Body of pancreas (tissue), 4 donors: ENCODE data around the gene SIK3. TPM values are rescaled to one million over a fixed set of nuclear protein-coding genes. Genes with fewer than 3 reads are reported as not detected.

Source experiments
- ATAC-seq: fragments of 150-250 bp; one replicate; pipeline ENCODE4 v1.9.1; 2016
- DNase-seq, 4 donors: peaks; one replicate each; pipeline ENCODE4 v3.0.0-alpha.2; 2019
- H3K27ac ChIP-seq, 4 donors: fragments of 200-600 bp; sonication (generic); 1 replicate in 3 of 4; 2 replicates in 1 of 4; pipeline versions ENCODE4 v1.5.1 to v1.6.1; 2016 to 2019; ENCODE audit warnings: mild to moderate bottlenecking in 1 of 4, mixed read lengths in 1 of 4, moderate library complexity in 1 of 4
- H3K27me3 ChIP-seq, 2 donors: fragments of 200-600 bp; sonication (generic); one replicate each; pipeline ENCODE4 v1.6.0; 2016; ENCODE audit warnings: mild to moderate bottlenecking in 1 of 2
- H3K36me3 ChIP-seq, 2 donors: fragments of 200-600 bp; sonication (generic); replicated peaks in 1 of 2; 2 replicates each; pipeline ENCODE4 v1.5.1; 2016; ENCODE audit warnings: low read depth in 2 of 2; ENCODE audit not compliant: insufficient read depth in 1 of 2
- H3K4me1 ChIP-seq: fragments of 200-600 bp; sonication (generic); one replicate; pipeline ENCODE4 v1.6.0; 2016
- H3K4me3 ChIP-seq, 2 donors: fragments of 200-600 bp; sonication (generic); 1 replicate in 1 of 2; 2 replicates in 1 of 2; pipeline ENCODE4 v1.5.1; 2016 to 2019
- H3K9me3 ChIP-seq, 3 donors: fragments of 200-600 bp; sonication (generic); 1 replicate in 2 of 3; 2 replicates in 1 of 3; pipeline ENCODE4 v1.5.1; 2016
- POLR2A ChIP-seq, 3 donors: fragments of 450-650 bp; IDR thresholded peaks; one replicate each; pipeline ENCODE4 v1.6.1; 2016; ENCODE audit warnings: antibody characterized with exemption in 3 of 3, mild to moderate bottlenecking in 2 of 3
- WGBS, 2 donors: methylation state at CpG; one replicate each; pipeline ENCODE4 v1.1.5; 2017; 5-methylcytosine and 5-hydroxymethylcytosine counted together
- intact Hi-C: fragments of 100-400 bp; cut with DNase I; formaldehyde crosslinking; loops from one replicate; pipeline ENCODE4 v1.15.1; 2023
- total RNA-seq, 2 donors: library from RNA; depleted of rRNA; stranded (reverse); fragments of >200 nt; gene quantifications; one replicate each; pipeline ENCODE4 v1.1.0, GENCODE V29; 2016
- TF ChIP-seq, protein P1 (sequence below), 7 experiments: fragments of 450-650 bp in 4 of 7; fragments of 200-600 bp in 3 of 7; sonication (generic) in 3 of 7; IDR thresholded peaks; one replicate each; pipeline ENCODE4 v1.5.1; 2016 to 2019; ENCODE audit warnings: antibody characterized with exemption in 7 of 7

Gene SIK3
- total RNA-seq, 2 donors from 2014 or later: 24.1 to 46.1 TPM

DNA sequence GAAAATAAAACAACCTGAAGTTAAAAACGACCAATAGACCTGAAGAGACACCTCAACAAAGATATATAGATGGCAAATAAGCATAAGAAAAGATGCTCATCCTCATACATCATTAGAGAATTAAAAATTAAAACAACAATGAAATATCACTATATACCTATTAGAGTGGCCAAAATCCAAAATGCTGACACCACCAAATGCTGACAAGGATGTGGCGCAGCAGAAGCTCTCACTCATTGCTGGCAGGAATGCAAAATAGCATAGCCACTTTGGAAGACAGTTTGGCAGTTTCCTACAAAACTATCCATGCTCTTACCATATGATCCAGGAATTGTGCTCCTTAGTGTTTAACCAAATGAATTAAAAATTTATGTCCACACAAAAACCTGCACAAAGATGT, 205.9 kb downstream of the SIK3 start:
- no peak for ATAC-seq
- TF ChIP-seq, protein P1, sequence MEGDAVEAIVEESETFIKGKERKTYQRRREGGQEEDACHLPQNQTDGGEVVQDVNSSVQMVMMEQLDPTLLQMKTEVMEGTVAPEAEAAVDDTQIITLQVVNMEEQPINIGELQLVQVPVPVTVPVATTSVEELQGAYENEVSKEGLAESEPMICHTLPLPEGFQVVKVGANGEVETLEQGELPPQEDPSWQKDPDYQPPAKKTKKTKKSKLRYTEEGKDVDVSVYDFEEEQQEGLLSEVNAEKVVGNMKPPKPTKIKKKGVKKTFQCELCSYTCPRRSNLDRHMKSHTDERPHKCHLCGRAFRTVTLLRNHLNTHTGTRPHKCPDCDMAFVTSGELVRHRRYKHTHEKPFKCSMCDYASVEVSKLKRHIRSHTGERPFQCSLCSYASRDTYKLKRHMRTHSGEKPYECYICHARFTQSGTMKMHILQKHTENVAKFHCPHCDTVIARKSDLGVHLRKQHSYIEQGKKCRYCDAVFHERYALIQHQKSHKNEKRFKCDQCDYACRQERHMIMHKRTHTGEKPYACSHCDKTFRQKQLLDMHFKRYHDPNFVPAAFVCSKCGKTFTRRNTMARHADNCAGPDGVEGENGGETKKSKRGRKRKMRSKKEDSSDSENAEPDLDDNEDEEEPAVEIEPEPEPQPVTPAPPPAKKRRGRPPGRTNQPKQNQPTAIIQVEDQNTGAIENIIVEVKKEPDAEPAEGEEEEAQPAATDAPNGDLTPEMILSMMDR (IDR thresholded peaks at IDR 0.05): no peak
- TF ChIP-seq POLR2A (IDR thresholded peaks at IDR 0.05): no peak
- H3K4me3 ChIP-seq: no peak overlapping the region
- intact Hi-C loops: no loop called here
- whole genome bisulfite sequencing, 2 donors: 74 to 79% methylated on average over 2 of the region's 2 CpGs
- no peak overlapping the region for H3K27ac ChIP-seq
- no peaks in the 10 kb centered on the region for H3K9me3 ChIP-seq
- H3K4me1 ChIP-seq: peaks cover 24% of the 10 kb centered on the region
- no peak for DNase-seq
- H3K27me3 ChIP-seq: no peaks in the 10 kb centered on the region
- H3K36me3 ChIP-seq: peaks cover 0 to 3% of the 10 kb centered on the region in 2 donors

DNA sequence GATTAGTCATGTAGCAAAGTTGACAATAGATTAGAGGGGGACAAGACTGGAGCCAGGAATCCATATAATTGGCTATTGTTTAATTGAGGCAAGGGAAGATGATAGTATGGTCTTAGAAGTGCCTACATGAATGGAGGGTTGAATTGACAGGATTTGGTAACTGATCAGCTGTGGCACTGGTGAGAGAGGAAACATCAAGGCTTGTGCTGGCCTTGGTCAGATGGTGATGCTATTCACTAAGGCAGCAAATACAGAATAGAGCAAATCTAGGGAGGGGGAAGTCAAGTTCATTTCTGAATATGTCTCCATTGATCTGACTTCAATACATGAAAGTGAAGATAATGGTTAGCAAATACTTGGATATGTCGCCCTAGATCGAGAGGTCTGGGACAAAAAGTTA, 206.5 kb downstream of the SIK3 start:
- WGBS, 2 donors: 87 to 89% methylated on average over 2 of the region's 2 CpGs
- ATAC-seq (no peak), DNase-seq (no peak)
- TF ChIP-seq, protein P1 (IDR thresholded peaks at IDR 0.05): no peak
- TF ChIP-seq POLR2A (IDR thresholded peaks at IDR 0.05): no peak
- no peak overlapping the region for H3K4me3 ChIP-seq
- peaks cover 25% of the 10 kb centered on the region for H3K4me1 ChIP-seq
- intact Hi-C loops: no loop called here
- H3K27me3 ChIP-seq: no peaks in the 10 kb centered on the region
- H3K9me3 ChIP-seq: no peaks in the 10 kb centered on the region
- peaks cover 0 to 3% of the 10 kb centered on the region in 2 donors for H3K36me3 ChIP-seq
- H3K27ac ChIP-seq: no peak overlapping the region

DNA sequence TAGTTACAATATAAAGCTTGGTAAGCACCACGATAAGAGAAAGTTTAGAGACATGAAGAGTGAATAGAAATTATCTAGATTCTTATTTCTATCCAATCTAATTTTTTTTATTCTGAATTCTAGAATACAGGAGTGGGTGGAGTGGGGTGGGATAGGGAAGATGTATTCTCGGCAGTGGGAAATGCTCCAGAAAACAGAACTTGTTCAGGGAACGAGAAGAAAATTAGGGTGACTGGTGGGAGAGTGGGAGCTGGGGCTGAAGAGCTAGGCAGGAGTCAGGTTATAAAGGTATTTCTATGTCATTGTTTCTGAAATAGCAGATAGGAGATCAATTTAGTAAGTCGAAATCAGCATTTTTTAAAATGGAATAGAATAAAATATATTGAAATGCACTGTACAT, 207.6 kb downstream of the SIK3 start:
- 85 to 95% methylated on average over 4 of the region's 4 CpGs for WGBS, 2 donors
- intact Hi-C loops: no loop called here
- Histone ChIP-seq H3K4me1 (peaks cover 37% of the 10 kb centered on the region), H3K36me3 (peaks cover 0 to 3% of the 10 kb centered on the region in 2 donors), H3K4me3 (no peak overlapping the region), H3K27me3 (no peaks in the 10 kb centered on the region), H3K9me3 (no peaks in the 10 kb centered on the region), H3K27ac (no peak overlapping the region)
- TF ChIP-seq, protein P1 (IDR thresholded peaks at IDR 0.05): no peak
- TF ChIP-seq POLR2A (IDR thresholded peaks at IDR 0.05): no peak
- no peak for DNase-seq
- ATAC-seq: no peak

DNA sequence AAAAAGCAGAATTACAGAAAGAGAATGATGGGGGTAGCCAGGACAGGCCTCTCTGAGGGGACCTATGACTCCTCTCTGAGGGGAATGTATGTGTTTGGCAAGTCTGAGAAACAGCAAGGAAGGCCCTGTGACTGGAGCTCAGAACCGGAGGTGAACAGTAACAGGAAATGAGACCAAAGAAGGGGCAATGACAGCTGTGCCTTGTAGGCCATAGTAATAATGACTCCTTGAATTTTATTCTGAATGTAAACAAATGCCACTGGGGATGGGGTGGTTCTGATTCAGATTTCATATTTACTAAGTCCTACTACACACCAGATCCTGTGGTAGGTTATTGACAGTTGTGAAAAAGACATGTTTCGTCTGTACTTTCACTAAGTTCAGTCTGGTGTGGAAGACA, 208.0 kb downstream of the SIK3 start:
- Histone ChIP-seq H3K9me3 (no peaks in the 10 kb centered on the region), H3K27me3 (no peaks in the 10 kb centered on the region), H3K4me3 (no peak overlapping the region), H3K4me1 (peaks cover 41% of the 10 kb centered on the region), H3K36me3 (peaks cover 0 to 3% of the 10 kb centered on the region in 2 donors), H3K27ac (no peak overlapping the region)
- TF ChIP-seq POLR2A (IDR thresholded peaks at IDR 0.05): no peak
- TF ChIP-seq, protein P1 (IDR thresholded peaks at IDR 0.05): no peak
- intact Hi-C loops: no loop called here
- ATAC-seq: no peak
- no peak for DNase-seq
- WGBS, 2 donors: 71 to 89% methylated on average over 2 of the region's 2 CpGs

DNA sequence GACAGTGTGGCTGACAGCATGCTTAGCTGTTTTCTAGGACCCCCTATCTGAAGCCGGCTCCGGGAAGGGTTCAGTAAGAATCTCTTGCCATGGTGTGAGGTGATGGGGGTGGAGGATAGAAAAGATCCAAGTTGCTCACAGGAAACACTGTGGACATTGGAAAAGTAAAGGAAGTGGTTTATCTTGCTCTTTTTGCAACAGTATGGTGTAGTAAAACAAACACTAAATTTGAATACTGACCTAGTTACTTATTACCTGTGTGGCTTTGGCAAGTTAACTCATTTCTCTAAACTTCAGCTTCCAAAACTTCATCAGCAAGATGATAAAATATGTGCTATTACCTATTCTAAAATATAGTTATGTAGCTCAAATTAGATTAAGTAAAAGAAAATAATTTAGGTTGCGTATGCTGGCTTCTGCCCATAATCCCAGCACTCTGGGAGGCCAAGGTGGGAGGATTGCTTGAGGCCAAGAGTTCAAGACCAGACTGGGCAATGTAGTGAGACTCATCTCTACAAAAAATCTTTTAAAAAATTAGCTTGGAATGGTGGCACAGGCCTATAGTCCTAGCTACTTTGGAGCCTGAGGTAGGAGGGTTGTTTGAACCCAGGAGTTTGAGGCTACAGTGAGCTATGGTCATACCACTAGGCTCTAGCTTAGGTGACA, 209.2 kb downstream of the SIK3 start:
- Histone ChIP-seq H3K9me3 (no peaks in the 10 kb centered on the region), H3K4me3 (no peak overlapping the region), H3K4me1 (peaks cover 41% of the 10 kb centered on the region), H3K27me3 (no peaks in the 10 kb centered on the region), H3K27ac (peak overlapping the region in 3 of 4 donors; percentile 3 to 72 (median 36)), H3K36me3 (no peaks in the 10 kb centered on the region)
- ATAC-seq: no peak
- 54 to 61% methylated on average over 3 of the region's 3 CpGs for WGBS, 2 donors
- intact Hi-C loops: no loop called here
- DNase-seq: no peak
- TF ChIP-seq POLR2A (IDR thresholded peaks at IDR 0.05): no peak
- TF ChIP-seq, protein P1 (IDR thresholded peaks at IDR 0.05): no peak
